ENCODE measurements around the gene PAK4. TPM values are rescaled to one million over a fixed set of nuclear protein-coding genes. Genes with fewer than 3 reads are reported as not detected.
A peak's percentile ranks its signal among the peaks of the same experiment; 100 is the strongest.

Gene PAK4
- total RNA-seq, 1 donor: 9.0 TPM

GRCh38 chr19:39177736-39178135 is 52.1 kb downstream of the PAK4 start:
- no peak for DNase-seq (ENCODE audit: low read depth)
- TF ChIP-seq, protein P1, sequence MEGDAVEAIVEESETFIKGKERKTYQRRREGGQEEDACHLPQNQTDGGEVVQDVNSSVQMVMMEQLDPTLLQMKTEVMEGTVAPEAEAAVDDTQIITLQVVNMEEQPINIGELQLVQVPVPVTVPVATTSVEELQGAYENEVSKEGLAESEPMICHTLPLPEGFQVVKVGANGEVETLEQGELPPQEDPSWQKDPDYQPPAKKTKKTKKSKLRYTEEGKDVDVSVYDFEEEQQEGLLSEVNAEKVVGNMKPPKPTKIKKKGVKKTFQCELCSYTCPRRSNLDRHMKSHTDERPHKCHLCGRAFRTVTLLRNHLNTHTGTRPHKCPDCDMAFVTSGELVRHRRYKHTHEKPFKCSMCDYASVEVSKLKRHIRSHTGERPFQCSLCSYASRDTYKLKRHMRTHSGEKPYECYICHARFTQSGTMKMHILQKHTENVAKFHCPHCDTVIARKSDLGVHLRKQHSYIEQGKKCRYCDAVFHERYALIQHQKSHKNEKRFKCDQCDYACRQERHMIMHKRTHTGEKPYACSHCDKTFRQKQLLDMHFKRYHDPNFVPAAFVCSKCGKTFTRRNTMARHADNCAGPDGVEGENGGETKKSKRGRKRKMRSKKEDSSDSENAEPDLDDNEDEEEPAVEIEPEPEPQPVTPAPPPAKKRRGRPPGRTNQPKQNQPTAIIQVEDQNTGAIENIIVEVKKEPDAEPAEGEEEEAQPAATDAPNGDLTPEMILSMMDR (IDR thresholded peaks at IDR 0.05; ENCODE audit: insufficient read depth, low read length): no peak
- H3K4me3 ChIP-seq (ENCODE audit: low read depth, low read length): no peak overlapping the region

- TF ChIP-seq, protein P1 (IDR thresholded peaks at IDR 0.05; ENCODE audit: insufficient read depth, low read length): no peak
- no peak overlapping the region for H3K4me3 ChIP-seq (ENCODE audit: low read depth, low read length)
Measured at GRCh38 chr19:39178296-39179006, 52.9 kb downstream of the PAK4 start.

GRCh38 chr19:39179754-39180153 is 54.2 kb downstream of the PAK4 start:
- H3K4me3 ChIP-seq (ENCODE audit: low read depth, low read length): no peak overlapping the region
- DNase-seq (ENCODE audit: low read depth): no peak
- TF ChIP-seq, protein P1 (IDR thresholded peaks at IDR 0.05; ENCODE audit: insufficient read depth, low read length): no peak

More at GRCh38 chr19:39178296-39179006, 52.9 kb downstream of the PAK4 start:
- no peak for DNase-seq (ENCODE audit: low read depth)

GRCh38 chr19:39180749-39181148 is 55.2 kb downstream of the PAK4 start:
- TF ChIP-seq, protein P1 (IDR thresholded peaks at IDR 0.05; ENCODE audit: insufficient read depth, low read length): no peak
- no peak for DNase-seq (ENCODE audit: low read depth)
- H3K4me3 ChIP-seq (ENCODE audit: low read depth, low read length): no peak overlapping the region

GRCh38 chr19:39181500-39182173 is 56.1 kb downstream of the PAK4 start:
- TF ChIP-seq, protein P1 (IDR thresholded peaks at IDR 0.05; ENCODE audit: insufficient read depth, low read length): no peak
- no peak for DNase-seq (ENCODE audit: low read depth)

DNA sequence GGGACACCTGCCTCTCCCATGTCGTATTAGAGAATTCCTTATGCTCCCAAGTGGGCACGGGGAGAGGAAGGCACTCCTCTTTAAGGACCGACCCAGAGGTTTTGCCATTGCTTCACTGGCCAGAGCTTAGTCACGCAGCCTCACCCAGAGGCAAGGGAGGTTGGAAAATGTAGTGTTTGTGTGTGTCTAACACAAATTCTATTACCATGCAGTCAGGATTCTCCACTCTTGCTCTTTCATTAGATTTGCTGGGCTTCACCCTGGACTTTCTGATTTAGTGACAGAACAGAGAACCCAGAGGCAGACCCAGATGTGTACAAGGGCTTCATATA is 56.6 kb downstream of the PAK4 start:
- DNase-seq (ENCODE audit: low read depth): peak; percentile 48
- H3K4me3 ChIP-seq (ENCODE audit: low read depth, low read length): no peak overlapping the region
- TF ChIP-seq, protein P1 (IDR thresholded peaks at IDR 0.05; ENCODE audit: insufficient read depth, low read length): no peak

More at GRCh38 chr19:39181500-39182173, 56.1 kb downstream of the PAK4 start:
- H3K4me3 ChIP-seq (ENCODE audit: low read depth, low read length): no peak overlapping the region

Data from fibroblast of the aortic adventitia (primary cell).